Activated CD4-positive, alpha-beta T cell treated with anti-CD3 and anti-CD28 coated beads, Interleukin-2, amount 10 ng/mL, durations not matched to agents 24 days and 14 days (primary cell): ENCODE data around the gene POLE3. TPM values are rescaled to one million over a fixed set of nuclear protein-coding genes. Genes with fewer than 3 reads are reported as not detected.
A peak's percentile ranks its signal among the peaks of the same experiment; 100 is the strongest.

Experiments
- DNase-seq: peaks from one replicate; pipeline ENCODE4 v3.0.0; 2022
- H3K27ac Mint-ChIP-seq: one replicate; pipeline ENCODE4 v1.8.0; 2022; ENCODE audit warnings: mild to moderate bottlenecking, mixed read lengths
- H3K27me3 Mint-ChIP-seq: one replicate; pipeline ENCODE4 v1.8.0; 2022; ENCODE audit warnings: mixed read lengths
- H3K36me3 Mint-ChIP-seq: one replicate; pipeline ENCODE4 v1.8.0; 2022; ENCODE audit warnings: low read depth, mild to moderate bottlenecking, mixed read lengths
- H3K4me1 Mint-ChIP-seq: one replicate; pipeline ENCODE4 v1.8.0; 2021; ENCODE audit warnings: mixed read lengths
- H3K4me3 Mint-ChIP-seq: one replicate; pipeline ENCODE4 v1.8.0; 2022; ENCODE audit warnings: mild to moderate bottlenecking, moderate library complexity, mixed read lengths
- H3K9me3 Mint-ChIP-seq: one replicate; pipeline ENCODE4 v1.8.0; 2021; ENCODE audit warnings: mixed read lengths
- intact Hi-C: fragments of 100-400 bp; cut with micrococcal nuclease; formaldehyde crosslinking; loops from one replicate; pipeline ENCODE4 v1.15.1; 2023
- total RNA-seq: library from RNA; stranded (reverse); gene quantifications from 2 replicates; pipeline ENCODE4 v1.2.3, GENCODE V29; 2022

POLE3 gene
- total RNA-seq, 1 donor from 2014 or later: 84.4 TPM

DNA sequence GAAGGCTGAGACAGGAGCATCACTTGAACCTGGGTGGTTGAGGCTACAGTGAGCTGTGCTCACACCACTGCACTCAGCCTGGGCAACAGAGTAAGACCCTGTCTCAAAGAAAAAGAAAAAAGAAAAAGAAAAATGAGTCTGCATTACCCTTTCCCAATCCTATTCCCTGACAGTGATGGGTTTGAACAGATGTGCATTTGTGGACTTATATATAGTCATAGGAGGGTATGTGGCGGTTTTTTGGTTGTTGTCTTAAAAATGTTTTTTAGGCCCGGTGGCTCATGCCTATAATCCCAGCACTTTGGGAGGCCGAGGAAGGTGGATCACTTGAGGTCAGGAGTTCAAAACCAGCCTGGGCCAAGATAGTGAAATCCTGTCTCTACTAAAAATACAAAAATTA, 47.1 kb downstream of the POLE3 start:
- Mint-ChIP-seq H3K4me3 (no peak overlapping the region), H3K27me3 (no peaks in the 10 kb centered on the region), H3K36me3 (peaks cover 16% of the 10 kb centered on the region), H3K27ac (no peak overlapping the region), H3K9me3 (no peaks in the 10 kb centered on the region), H3K4me1 (peaks cover 13% of the 10 kb centered on the region)
- intact Hi-C loops: no loop called here
- no peak for DNase-seq

DNA sequence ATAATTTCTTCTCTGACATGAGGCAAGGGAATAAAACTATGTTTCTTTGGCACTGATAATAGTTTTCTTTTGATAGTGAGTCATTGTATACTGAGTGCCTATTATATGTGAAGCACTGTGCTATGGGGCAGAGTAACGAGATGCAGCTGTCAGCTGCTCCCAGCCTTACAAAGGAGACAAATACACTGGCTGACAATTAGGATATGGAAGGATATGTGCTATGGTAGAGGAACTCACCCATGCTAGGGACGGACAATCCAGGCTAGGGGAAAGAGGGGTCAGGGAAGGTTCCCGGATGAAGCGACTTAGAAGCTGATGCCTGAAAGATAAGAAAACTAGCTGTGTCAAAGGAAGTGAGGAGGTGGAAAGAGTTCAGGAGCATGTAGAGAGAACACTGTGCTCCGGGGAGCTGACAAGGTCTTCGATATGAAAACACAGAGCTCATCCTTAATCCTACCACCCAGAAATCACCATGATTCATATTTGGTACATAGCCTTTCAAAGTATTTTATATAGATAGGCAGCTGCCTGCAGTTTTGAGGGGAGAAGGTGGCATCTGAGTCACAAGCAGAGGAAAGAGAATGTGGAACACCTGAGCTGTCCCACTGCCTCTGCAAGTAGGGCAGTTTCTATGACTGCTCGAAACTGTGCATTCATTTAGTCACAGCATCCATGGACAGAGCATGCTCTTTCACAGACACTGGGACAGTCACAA, 49.0 kb downstream of the POLE3 start:
- intact Hi-C loops: loop anchor here (1.0 kb wide), 1 partner anchor 10 kb away; no protein-coding TSS in a partner anchor
- Mint-ChIP-seq H3K4me3 (no peak overlapping the region), H3K27ac (peak overlapping the region; percentile 71), H3K4me1 (peaks cover 18% of the 10 kb centered on the region), H3K36me3 (peaks cover 22% of the 10 kb centered on the region), H3K9me3 (no peaks in the 10 kb centered on the region), H3K27me3 (no peaks in the 10 kb centered on the region)
- no peak for DNase-seq

DNA sequence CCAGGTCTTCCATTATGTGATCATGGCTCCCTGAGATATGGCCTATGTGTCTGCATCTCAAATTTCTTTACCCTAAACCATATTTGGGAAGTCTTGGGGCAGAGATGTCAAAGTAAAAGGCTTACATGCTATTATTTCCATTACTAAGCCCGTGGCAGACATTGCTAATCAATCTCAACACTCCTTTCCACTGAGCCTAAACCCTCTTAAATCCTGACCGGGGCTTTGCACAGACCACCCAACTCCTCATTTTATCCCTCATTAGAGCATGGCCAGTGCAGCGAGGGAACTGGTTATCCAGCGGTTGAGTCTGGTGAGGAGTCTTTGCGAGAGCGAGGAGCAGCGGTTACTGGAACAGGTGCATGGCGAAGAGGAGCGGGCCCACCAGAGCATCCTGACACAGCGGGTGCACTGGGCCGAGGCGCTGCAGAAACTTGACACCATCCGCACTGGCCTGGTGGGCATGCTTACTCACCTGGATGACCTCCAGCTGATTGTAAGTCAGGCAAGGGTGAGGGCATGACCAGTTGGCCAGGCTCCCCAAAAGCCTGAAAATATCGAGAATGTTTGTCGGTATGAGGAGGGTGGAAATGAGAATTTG, 50.1 kb downstream of the POLE3 start:
- Mint-ChIP-seq H3K4me1 (peaks cover 18% of the 10 kb centered on the region), H3K27ac (no peak overlapping the region), H3K4me3 (no peak overlapping the region), H3K27me3 (no peaks in the 10 kb centered on the region), H3K9me3 (no peaks in the 10 kb centered on the region), H3K36me3 (peaks cover 23% of the 10 kb centered on the region)
- intact Hi-C loops: no loop called here
- DNase-seq: no peak

GRCh38 chr9:113359385-113359784, 51.1 kb downstream of the POLE3 start:
- no peaks in the 10 kb centered on the region for H3K27me3 Mint-ChIP-seq
- intact Hi-C loops: no loop called here
- peaks cover 23% of the 10 kb centered on the region for H3K36me3 Mint-ChIP-seq
- H3K9me3 Mint-ChIP-seq: no peaks in the 10 kb centered on the region
- no peak for DNase-seq
- H3K4me1 Mint-ChIP-seq: peaks cover 18% of the 10 kb centered on the region
- no peak overlapping the region for H3K27ac Mint-ChIP-seq
- no peak overlapping the region for H3K4me3 Mint-ChIP-seq

Other genes with a start within 250 kb of the POLE3 start
- 33.9 and 36.7 TPM in 2 replicates for gene FKBP15, start 189.4 kb downstream of the POLE3 start, total RNA-seq
- 18.6 and 20.0 TPM in 2 replicates for gene SLC31A1, start 189.1 kb downstream of the POLE3 start, total RNA-seq
- 52.0 and 57.4 TPM in 2 replicates for gene CDC26, start 135.1 kb downstream of the POLE3 start, total RNA-seq
- 63.6 and 64.6 TPM in 2 replicates for gene PRPF4, start 135.0 kb downstream of the POLE3 start, total RNA-seq
- gene RNF183, start 107.3 kb downstream of the POLE3 start, total RNA-seq: 0.12 TPM in 1 of 2 replicates, not detected in the other
- gene WDR31, start 70.4 kb downstream of the POLE3 start, total RNA-seq: 2.2 and 2.7 TPM in 2 replicates
- 10.5 and 10.6 TPM in 2 replicates for gene BSPRY, start 61.1 kb downstream of the POLE3 start, total RNA-seq
- gene HDHD3, start 33.7 kb downstream of the POLE3 start, total RNA-seq: 16.5 and 17.8 TPM in 2 replicates
- 23.5 and 24.9 TPM in 2 replicates for gene ALAD, start 9.4 kb downstream of the POLE3 start, total RNA-seq
- 0.51 and 0.52 TPM in 2 replicates for gene C9orf43, start 72 bp upstream of the POLE3 start, total RNA-seq
- gene RGS3, start 53.1 kb upstream of the POLE3 start, total RNA-seq: 113 and 122 TPM in 2 replicates